ENCODE results near the gene ARID5B.

ARID5B gene

GRCh38 chr10:62072901-62073300, 171.4 kb downstream of the ARID5B start:
- DNase-seq (ENCODE audit: low read depth, low spot score) = no peak

- DNase-seq (ENCODE audit: low read depth, low spot score) = no peak
These were observed 171.9 kb downstream of the ARID5B start for GRCh38 chr10:62073429-62073828.

DNA sequence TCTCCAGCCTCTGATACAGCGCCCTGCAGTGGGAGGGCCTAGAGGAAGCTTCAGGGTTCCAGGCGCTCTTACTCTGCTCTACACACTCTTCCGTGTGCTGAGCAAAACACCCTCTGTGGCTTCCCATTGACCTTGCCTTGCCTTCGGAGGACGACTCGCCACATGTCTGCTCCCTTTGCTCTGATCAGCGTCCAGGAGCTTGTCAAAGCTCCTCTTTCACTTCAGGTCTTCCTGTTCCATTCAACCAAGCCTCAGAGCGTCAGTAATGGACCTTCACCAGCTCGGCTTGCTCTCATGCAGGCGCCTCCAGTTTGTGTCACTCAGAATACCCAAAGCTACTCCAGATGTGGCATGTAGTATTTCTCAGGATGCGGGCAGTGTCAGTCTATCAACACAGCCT, 173.9 kb downstream of the ARID5B start:
- DNase-seq (ENCODE audit: low read depth, low spot score) = no peak

- DNase-seq (ENCODE audit: low read depth, low spot score) = no peak
These were observed 174.4 kb downstream of the ARID5B start for GRCh38 chr10:62075912-62076311.

DNA sequence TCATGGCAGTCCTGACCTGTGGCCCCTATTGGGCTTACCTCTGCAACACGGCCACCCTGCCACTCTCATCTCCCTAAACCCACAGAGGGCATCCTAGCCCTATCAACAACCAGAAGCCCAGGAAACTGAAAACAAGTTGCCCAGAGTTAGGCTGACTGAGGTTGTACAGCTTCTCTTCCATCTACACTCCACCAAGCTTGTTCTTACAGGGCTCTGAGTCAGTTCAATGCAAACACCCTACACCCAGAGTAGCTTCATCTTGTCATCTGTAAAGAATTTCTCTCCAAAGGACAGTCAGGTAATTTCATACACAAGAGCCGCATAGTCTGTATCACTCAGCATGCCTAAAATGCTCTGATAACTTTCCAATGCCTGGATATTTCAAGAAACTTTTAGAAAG, 175.4 kb downstream of the ARID5B start:
- peak; percentile 12 for DNase-seq (ENCODE audit: low read depth, low spot score)

DNA sequence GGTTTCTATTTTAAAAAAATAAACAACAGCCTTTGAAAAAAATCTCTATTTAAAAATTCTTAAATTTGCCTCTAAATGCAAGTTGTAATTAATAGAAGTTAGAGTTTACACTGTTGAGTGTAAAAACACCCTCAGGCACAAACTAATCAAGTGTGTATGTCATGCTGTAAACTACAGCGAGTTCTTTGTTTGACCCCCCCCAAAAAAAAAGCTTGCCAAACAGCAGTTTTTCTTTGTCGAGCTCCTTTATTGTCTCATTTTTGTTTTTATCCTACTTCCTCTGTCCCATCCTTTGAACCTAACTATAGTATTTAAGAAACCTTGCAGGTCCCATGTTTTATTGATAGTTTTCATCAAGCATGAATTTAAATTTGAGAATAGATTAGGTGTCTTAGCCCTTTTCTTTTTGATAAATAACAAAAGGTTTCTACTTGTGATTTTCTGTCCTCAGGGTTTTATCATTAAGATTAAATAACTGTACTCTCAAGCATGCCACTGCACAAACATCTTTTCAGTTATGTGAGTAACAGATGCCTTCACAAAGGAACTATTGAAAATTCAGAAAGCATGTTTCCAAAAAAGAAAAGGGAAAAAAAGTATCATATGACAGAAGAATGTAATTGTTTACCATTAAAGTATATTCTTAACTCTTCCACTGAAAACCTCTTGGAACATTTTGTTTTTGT, 176.0 kb downstream of the ARID5B start:
- DNase-seq (ENCODE audit: low read depth, low spot score) = no peak

DNA sequence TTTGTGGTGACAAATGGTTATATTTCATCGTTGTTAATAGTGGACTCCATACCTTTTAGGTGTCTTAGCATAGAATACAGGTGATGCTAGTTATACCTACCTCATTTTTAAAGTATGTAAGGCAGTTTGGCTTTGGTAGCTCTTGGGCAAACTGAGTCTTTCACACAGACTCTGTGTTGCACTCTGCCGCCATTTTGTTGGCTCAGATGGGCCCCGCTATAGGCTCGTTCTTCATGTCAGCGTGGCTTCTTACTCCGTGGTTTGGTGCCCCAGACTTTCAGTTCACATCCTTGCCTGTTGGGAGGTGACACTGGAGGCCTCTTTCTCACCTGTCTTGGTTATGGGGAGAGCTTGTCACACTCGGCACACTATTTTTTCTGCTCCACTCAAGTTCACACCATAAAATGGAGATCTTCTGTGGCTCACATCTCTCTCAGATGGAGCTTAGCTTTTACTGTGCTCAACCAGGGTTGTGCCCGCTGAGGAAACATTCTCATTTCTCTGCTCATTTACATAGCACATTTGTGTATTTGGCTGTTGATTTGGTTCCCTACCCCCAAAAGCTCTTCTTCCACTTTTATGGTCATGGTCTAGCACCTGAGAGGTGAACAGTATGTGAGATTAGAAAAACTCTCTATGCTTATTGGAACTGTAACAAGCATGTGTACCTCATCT, 178.5 kb downstream of the ARID5B start:
- no peak for DNase-seq (ENCODE audit: low read depth, low spot score)

DNA sequence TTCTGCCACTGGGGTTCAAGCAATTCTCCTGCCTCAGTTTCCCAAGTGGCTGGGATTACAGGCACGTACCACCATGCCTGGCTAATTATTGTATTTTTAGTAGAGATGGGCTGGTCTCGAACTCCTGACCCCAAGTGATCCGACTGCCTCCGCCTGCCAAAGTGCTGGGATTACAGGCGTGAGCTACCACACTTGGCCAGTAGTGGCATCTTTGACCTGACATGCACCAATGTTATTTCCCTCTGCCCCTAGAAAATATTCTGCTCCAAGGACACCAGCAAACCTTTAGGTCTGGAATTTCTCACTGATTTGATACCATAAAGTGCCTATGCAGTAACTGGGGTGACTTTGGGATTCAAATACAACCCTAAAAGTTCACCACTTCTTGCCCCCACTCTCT, 179.4 kb downstream of the ARID5B start:
- DNase-seq (ENCODE audit: low read depth, low spot score) = no peak

GRCh38 chr10:62081341-62082270, 180.1 kb downstream of the ARID5B start:
- no peak for DNase-seq (ENCODE audit: low read depth, low spot score)

DNA sequence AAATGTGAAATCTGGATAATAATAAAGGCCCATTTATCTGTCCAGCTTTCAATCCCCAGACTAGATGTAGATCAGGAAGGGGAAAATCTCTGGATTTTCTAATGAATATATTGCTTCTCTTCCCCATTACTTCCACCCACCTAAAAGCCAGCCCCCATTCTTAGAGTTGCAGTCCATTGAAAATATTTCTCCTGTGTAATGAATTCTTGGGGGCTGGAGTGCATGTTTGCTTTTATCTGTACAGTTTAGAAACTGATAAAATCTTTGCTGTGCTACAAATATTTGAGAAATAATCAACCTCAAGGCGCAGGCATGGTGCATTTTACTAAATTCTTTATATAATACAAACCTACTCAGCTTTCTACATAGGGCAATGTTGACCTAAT, 180.8 kb downstream of the ARID5B start:
- no peak for DNase-seq (ENCODE audit: low read depth, low spot score)

DNA sequence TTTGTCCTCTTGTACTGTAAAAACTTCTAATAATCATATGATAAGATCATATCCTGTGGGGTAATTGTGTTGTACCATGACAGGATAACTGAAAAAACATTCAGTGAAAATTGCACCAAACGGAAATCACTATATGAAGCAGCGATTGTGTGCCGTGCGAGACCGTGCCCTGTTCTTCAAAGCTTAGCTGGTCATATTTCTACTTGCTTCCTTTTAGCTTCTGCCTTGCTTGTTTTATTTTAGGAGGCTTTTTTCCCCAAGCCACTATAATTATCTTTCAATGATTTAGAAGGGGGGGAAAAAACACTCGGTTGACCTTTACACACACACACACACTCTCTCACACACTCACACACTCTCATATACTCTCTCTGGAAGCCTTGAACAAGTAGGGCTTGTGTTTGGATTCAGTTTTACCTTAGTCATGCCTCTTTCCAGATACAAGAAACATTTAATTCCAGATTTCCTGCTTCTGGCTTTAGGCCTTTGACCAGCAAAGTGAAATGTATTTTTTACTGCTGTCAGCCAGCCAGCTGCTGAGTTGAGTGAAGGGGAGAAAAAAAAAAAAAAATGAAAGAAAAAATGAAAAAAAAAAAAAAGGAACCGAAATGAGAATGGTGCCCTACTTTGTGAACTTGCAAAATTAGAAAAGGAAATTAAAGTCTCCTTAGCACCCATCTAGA, 181.4 kb downstream of the ARID5B start:
- no peak for DNase-seq (ENCODE audit: low read depth, low spot score)

DNA sequence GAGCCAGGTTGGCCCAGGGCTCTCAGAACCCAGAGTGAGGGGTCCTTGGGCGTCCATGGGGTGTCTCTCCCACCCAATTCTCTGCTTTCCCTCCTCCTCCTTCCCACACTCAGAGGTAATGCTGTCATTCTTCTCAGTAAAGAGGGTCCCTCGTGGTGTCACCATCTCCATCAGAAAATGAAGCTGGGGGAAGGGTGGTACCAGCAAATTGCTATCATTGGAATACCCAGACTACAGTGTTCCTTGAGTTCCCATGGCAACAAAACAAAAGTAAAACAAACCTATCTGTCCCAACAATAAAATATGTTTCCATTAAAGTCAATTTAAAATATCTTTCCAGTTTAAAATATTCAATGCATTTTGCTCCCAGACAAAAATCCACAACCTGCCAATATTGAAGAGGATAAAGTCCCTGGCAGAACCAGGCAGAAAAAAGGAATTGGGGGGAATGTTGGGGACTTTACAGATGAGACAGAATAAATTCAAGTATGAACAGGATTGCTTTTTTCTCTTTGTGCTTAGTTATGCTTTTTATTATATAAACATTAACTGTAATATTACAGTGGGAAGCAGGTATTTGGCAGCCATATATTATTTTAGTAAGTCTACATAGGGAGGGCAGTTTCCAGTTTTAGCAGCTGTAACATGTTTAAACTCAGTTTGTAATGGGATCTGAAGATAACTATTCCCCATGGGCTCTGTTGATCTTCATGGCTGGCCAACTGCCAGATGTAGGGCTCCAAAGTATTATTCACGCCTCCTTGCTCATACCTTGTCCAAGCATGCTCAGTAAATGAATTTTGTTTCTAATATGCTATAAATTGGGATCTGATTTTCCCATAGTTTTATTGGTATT, 182.1 kb downstream of the ARID5B start:
- no peak for DNase-seq (ENCODE audit: low read depth, low spot score)

DNA sequence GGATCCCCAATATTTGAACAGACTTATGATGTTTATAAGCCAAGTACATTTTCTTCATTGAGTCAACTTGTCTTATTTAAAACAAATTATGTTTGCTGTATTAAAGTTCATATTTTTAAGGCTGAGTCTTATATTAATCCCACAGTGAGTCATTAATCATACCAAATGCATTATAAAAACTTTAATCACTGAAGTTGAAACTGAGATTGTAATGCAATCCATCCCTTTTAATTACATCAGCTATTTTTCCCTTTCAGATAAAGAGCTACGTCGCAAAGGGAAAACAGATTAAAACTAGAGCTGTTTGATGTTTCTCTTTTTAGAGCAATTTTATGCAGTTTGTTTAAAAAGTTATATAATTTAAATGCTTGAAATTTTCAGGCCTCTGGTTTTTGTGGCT, 183.0 kb downstream of the ARID5B start:
- no peak for DNase-seq (ENCODE audit: low read depth, low spot score)

DNA sequence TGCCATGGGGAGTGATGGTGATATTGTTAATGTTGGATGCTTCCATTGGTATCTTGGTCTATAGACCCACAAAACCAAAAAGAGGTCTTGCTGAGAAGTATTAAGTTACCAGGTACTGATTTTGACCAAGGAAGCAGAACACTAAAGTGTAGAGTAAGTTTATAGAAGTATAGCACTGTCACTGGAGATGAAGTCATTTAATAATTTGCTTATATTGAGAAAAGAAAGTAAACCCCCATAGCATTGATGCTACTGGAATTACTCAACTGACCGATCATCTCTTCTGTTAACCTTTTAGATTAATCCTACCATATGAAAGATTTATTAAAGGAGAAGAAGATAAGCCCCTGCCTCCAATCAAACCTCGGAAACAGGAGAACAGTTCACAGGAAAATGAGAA, 183.9 kb downstream of the ARID5B start:
- no peak for DNase-seq (ENCODE audit: low read depth, low spot score)

- no peak for DNase-seq (ENCODE audit: low read depth, low spot score)
These were observed 184.3 kb downstream of the ARID5B start for GRCh38 chr10:62085821-62086220.

DNA sequence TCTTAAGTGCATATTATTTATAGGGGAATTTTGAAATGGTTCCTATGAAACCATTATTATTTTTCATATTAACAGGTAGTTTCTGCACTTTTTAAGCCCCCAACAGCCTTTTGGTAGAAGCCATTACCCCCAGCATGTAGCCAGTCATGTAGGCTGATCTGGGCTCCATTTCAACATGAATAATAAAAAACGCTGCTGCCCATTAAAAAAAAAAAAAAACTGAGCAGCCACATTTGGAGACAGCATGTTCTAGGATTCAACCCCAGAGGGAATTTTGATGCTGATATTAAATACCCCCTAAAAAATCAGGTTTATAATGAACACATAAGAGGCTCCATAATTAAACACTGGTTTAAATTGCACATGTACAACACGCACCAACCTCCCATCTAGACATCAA, 185.8 kb downstream of the ARID5B start:
- no peak for DNase-seq (ENCODE audit: low read depth, low spot score)

- no peak for DNase-seq (ENCODE audit: low read depth, low spot score)
These were observed 187.3 kb downstream of the ARID5B start for GRCh38 chr10:62088786-62089185.

DNA sequence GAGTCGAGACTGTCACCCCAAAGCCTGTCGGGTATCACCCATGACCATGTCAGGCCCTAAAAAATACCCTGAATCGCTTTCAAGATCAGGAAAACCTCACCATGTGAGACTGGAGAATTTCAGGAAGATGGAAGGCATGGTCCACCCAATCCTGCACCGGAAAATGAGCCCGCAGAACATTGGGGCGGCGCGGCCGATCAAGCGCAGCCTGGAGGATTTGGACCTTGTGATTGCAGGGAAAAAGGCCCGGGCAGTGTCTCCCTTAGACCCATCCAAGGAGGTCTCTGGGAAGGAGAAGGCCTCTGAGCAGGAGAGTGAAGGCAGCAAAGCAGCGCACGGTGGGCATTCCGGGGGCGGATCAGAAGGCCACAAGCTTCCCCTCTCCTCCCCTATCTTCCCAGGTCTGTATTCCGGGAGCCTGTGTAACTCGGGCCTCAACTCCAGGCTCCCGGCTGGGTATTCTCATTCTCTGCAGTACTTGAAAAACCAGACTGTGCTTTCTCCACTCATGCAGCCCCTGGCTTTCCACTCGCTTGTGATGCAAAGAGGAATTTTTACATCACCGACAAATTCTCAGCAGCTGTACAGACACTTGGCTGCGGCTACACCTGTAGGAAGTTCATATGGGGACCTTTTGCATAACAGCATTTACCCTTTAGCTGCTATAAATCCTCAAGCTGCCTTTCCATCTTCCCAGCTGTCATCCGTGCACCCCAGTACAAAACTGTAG, 191.0 kb downstream of the ARID5B start:
- DNase-seq (ENCODE audit: low read depth, low spot score) = peak; percentile 13

- DNase-seq (ENCODE audit: low read depth, low spot score) = peak; percentile 27
These were observed 192.4 kb downstream of the ARID5B start for GRCh38 chr10:62093863-62094291.
